ENCODE measurements around the gene RABL6.

The RABL6 gene

GRCh38 chr9:136890661-136891060 is 82.9 kb downstream of the RABL6 start:
- Histone ChIP-seq H3K9me3 (ENCODE audit: control insufficient read depth, low read length) (no peaks in the 10 kb centered on the region), H3K27me3 (ENCODE audit: control insufficient read depth, insufficient read depth, low read length, poor library complexity, severe bottlenecking) (no peaks in the 10 kb centered on the region), H3K4me3 (ENCODE audit: insufficient read depth, low read depth, low read length) (no peak overlapping the region), H3K4me1 (ENCODE audit: control insufficient read depth, insufficient read depth, low read length) (no peaks in the 10 kb centered on the region), H3K36me3 (ENCODE audit: control insufficient read depth, insufficient read depth, low read length) (no peaks in the 10 kb centered on the region), H3K27ac (ENCODE audit: insufficient read depth, low read depth, low read length, poor library complexity, severe bottlenecking) (no peak overlapping the region)
- WGBS, 2 experiments = 93 to 94% methylated on average over 13 of the region's 13 CpGs

Data from ectodermal cell (in vitro differentiated cells).